BJ (cell line): ENCODE data around the gene GLP2R. TPM values are rescaled to one million over a fixed set of nuclear protein-coding genes. Genes with fewer than 3 reads are reported as not detected.

Source experiments
- CTCF ChIA-PET: fragments of 350-600 bp; formaldehyde crosslinking; extraction: SDS; loops from one replicate; lab custom pipeline; 2021; ENCODE audit warnings: antibody characterized with exemption, inconsistent platforms; lab: Yijun Ruan, JAX
- POLR2A ChIA-PET: fragments of 300-600 bp; sonication (Branson Sonifier 250); formaldehyde crosslinking; extraction: SDS; loops from one replicate; lab custom pipeline; 2021; ENCODE audit warnings: antibody characterized with exemption; lab: Charles Lee
- DNase-seq: peaks from one replicate; pipeline ENCODE4 v3.0.0-alpha.2; 2011; ENCODE audit warnings: low read depth
- H3K27me3 ChIP-seq: 2 replicates; pipeline ENCODE4 v1.6.0; 2011; ENCODE audit warnings: low read length; ENCODE audit not compliant: control insufficient read depth, insufficient read depth
- H3K36me3 ChIP-seq: 2 replicates; pipeline ENCODE4 v1.5.1; 2011; ENCODE audit warnings: low read length; ENCODE audit not compliant: control insufficient read depth, insufficient read depth
- H3K4me3 ChIP-seq: 2 replicates; pipeline ENCODE4 v1.5.1; 2011; ENCODE audit warnings: low read depth, mild to moderate bottlenecking, control low read depth, low read length
- CTCF ChIP-seq: IDR thresholded peaks from 2 replicates; pipeline ENCODE4 v1.5.1; 2011; ENCODE audit warnings: low read depth, mild to moderate bottlenecking, control low read depth, inconsistent platforms, low read length, moderate library complexity; ENCODE audit not compliant: insufficient read depth
- polyA plus RNA-seq: library from polyadenylated mRNA; depleted of rRNA; stranded (reverse); fragments of >200 nt; gene quantifications from 2 replicates; pipeline ENCODE4 v1.2.3, GENCODE V29; 2011

The GLP2R gene
- polyA plus RNA-seq, 1 experiment = 0.05 TPM

DNA sequence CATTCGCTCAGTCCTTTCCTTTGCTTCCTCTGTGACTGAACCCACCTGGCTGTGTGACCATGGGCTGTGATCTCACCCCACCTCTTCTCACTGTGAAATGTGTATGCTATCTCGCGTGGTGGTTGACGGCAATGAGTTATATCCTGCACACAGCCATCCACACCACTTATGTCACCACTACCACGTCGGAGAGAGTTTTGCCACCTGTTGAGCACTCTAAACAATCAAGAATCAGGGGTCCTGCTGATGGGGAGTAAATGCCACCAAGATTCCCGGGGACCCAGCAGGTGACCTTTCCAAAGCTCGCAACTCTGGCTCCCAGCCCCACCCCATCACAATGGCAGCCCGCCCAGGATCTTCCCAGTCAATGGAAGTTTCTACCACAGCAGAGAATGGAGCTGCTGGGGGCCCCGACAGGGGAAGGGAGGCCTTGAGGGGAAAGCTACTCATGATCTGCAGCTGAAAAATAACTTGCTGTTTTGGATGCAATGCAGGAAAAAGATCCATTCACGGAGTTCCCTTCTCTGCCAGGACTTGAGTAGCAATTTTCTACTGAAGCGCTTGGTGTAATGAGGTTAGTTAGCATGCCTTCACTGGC lies 105.5 kb downstream of the GLP2R start:
- ChIA-PET POLR2A (no interaction called here), CTCF (interaction anchor here (1.0 to 2.2 kb wide), 3 partner anchors 27 to 683 kb away, joined by 3 to 5 read pairs (median 4); no protein-coding TSS in a partner anchor)
- DNase-seq = no peak
- peaks cover 3% of the 10 kb centered on the region; the same call in 1 of the 2 replicates for H3K27me3 ChIP-seq
- no peak overlapping the region for H3K4me3 ChIP-seq
- H3K36me3 ChIP-seq = no peaks in the 10 kb centered on the region
- no peak for TF ChIP-seq CTCF

- no peak for DNase-seq
- no peaks in the 10 kb centered on the region for H3K36me3 ChIP-seq
- ChIA-PET CTCF (no interaction called here), POLR2A (no interaction called here)
- TF ChIP-seq CTCF = no peak
- no peak overlapping the region for H3K4me3 ChIP-seq
- H3K27me3 ChIP-seq = peaks cover 1% of the 10 kb centered on the region; the same call in 1 of the 2 replicates
Observed at GRCh38 chr17:9932491-9932890, 106.8 kb downstream of the GLP2R start.

GRCh38 chr17:9934331-9934730 lies 108.6 kb downstream of the GLP2R start:
- CTCF ChIA-PET = interaction anchor here (3.5 kb wide), 1 partner anchor 9 kb away, joined by 17 read pairs; no protein-coding TSS in a partner anchor
- H3K27me3 ChIP-seq = no peaks in the 10 kb centered on the region; the same call in 1 of the 2 replicates
- no peaks in the 10 kb centered on the region for H3K36me3 ChIP-seq
- POLR2A ChIA-PET = no interaction called here
- TF ChIP-seq CTCF = no peak
- H3K4me3 ChIP-seq = no peak overlapping the region
- no peak for DNase-seq

DNA sequence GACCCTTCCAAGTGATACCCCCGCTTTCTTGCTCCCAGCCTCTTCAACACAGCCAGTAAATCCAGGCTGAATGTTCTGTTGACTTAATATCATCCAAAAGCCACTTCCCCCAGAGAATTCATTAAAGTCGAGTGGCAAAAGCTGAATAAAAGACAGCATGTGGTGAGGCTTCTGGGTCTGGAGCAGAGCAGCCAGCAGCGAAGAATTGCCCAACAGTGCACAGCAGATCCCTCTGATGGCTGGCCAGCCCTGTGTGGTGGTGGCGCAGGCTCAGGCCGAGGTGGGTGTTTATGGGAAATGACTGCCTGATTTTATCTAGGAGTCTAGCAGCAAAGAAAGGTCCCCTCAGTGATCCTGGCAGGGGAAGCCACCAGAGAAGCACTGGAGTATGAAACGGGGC lies 109.7 kb downstream of the GLP2R start:
- no peak for TF ChIP-seq CTCF
- Histone ChIP-seq H3K4me3 (no peak overlapping the region), H3K27me3 (no peaks in the 10 kb centered on the region; the same call in 1 of the 2 replicates), H3K36me3 (no peaks in the 10 kb centered on the region)
- ChIA-PET CTCF (interaction anchor here (3.5 kb wide), 1 partner anchor 10 kb away, joined by 17 read pairs; no protein-coding TSS in a partner anchor), POLR2A (no interaction called here)
- no peak for DNase-seq

GRCh38 chr17:9936095-9936494 lies 110.4 kb downstream of the GLP2R start:
- no peak for TF ChIP-seq CTCF
- no peak for DNase-seq
- H3K4me3 ChIP-seq = no peak overlapping the region
- ChIA-PET POLR2A (no interaction called here), CTCF (interaction anchor here (3.5 kb wide), 1 partner anchor 11 kb away, joined by 17 read pairs; no protein-coding TSS in a partner anchor)
- no peaks in the 10 kb centered on the region for H3K36me3 ChIP-seq
- no peaks in the 10 kb centered on the region; the same call in 1 of the 2 replicates for H3K27me3 ChIP-seq
